GM19035 (cell line): ENCODE results near the gene LRRTM3.

Experiments
- ATAC-seq: cut with Tn5 transposase; IDR thresholded peaks from one replicate; pipeline ENCODE4 v1.9.1; 2021; ENCODE audit not compliant: unreplicated experiment

LRRTM3 gene

GRCh38 chr10:66931949-66932343 is 6.1 kb downstream of the LRRTM3 start:
- ATAC-seq, result no peak

- ATAC-seq, result no peak
Observed at GRCh38 chr10:66934711-66935110, 8.9 kb downstream of the LRRTM3 start.

GRCh38 chr10:66940965-66941364 is 15.1 kb downstream of the LRRTM3 start:
- ATAC-seq, result no peak

- ATAC-seq, result no peak
Observed at GRCh38 chr10:66941491-66941890, 15.7 kb downstream of the LRRTM3 start.

- ATAC-seq, result no peak
Observed at GRCh38 chr10:66942407-66942806, 16.6 kb downstream of the LRRTM3 start.

- no peak for ATAC-seq
Observed at GRCh38 chr10:66943590-66943989, 17.8 kb downstream of the LRRTM3 start.

- no peak for ATAC-seq
Observed at GRCh38 chr10:66951896-66952295, 26.1 kb downstream of the LRRTM3 start.

- ATAC-seq, result no peak
Observed at GRCh38 chr10:66958466-66958865, 32.6 kb downstream of the LRRTM3 start.

- ATAC-seq, result no peak
Observed at GRCh38 chr10:66964946-66965345, 39.1 kb downstream of the LRRTM3 start.

- no peak for ATAC-seq
Observed at GRCh38 chr10:66980246-66980815, 54.5 kb downstream of the LRRTM3 start.

GRCh38 chr10:66981361-66982052 is 55.7 kb downstream of the LRRTM3 start:
- ATAC-seq, result no peak

- ATAC-seq, result no peak
Observed at GRCh38 chr10:66982053-66982420, 56.2 kb downstream of the LRRTM3 start.

GRCh38 chr10:66982792-66983474 is 57.1 kb downstream of the LRRTM3 start:
- no peak for ATAC-seq

GRCh38 chr10:66983475-66983818 is 57.6 kb downstream of the LRRTM3 start:
- no peak for ATAC-seq

GRCh38 chr10:66990143-66990830 is 64.5 kb downstream of the LRRTM3 start:
- ATAC-seq, result no peak

- ATAC-seq, result no peak
Observed at GRCh38 chr10:66996996-66997395, 71.2 kb downstream of the LRRTM3 start.

GRCh38 chr10:66999762-67000545 is 74.1 kb downstream of the LRRTM3 start:
- ATAC-seq, result no peak

- no peak for ATAC-seq
Observed at GRCh38 chr10:67004690-67005089, 78.9 kb downstream of the LRRTM3 start.

- ATAC-seq, result no peak
Observed at GRCh38 chr10:67005981-67006380, 80.1 kb downstream of the LRRTM3 start.

- no peak for ATAC-seq
Observed at GRCh38 chr10:67011480-67011879, 85.6 kb downstream of the LRRTM3 start.

- no peak for ATAC-seq
Observed at GRCh38 chr10:67011981-67012380, 86.1 kb downstream of the LRRTM3 start.
